K562 (cell line): Measurements from ENCODE around the gene GLDC.

Experiments used
- ATF3 ChIP-seq, 2 experiments: fragments of 450-650 bp in 1 of 2; sonication (generic) in 1 of 2; formaldehyde crosslinking in 1 of 2; IDR thresholded peaks in 1 of 2; conservative IDR thresholded peaks in 1 of 2; 2 replicates each; pipeline versions ENCODE4 v1.6.1 to v1.8.1; 2016 to 2023; ENCODE audit warnings: mild to moderate bottlenecking in 2 of 2, moderate library complexity in 2 of 2, inconsistent platforms in 1 of 2, missing genetic modification reagents in 1 of 2
- CHD2 ChIP-seq: IDR thresholded peaks from 2 replicates; pipeline ENCODE4 v1.6.1; 2011; ENCODE audit warnings: low read depth, low read length
- CTCF ChIP-seq, 3 experiments: IDR thresholded peaks in 2 of 3; conservative IDR thresholded peaks in 1 of 3; 2 replicates each; pipeline ENCODE4 v1.5.1; 2011 to 2012; ENCODE audit warnings: low read length in 3 of 3, mild to moderate bottlenecking in 3 of 3, control low read depth in 2 of 3, improper control_type of control experiment in 1 of 3, inconsistent platforms in 1 of 3, low read depth in 1 of 3, mixed read lengths in 1 of 3, moderate library complexity in 1 of 3; ENCODE audit not compliant: insufficient read depth in 2 of 3
- ESRRA ChIP-seq: fragments of 450-650 bp; IDR thresholded peaks from 2 replicates; pipeline ENCODE4 v1.6.1; 2014; ENCODE audit warnings: low read depth, mild to moderate bottlenecking, moderate library complexity, borderline replicate concordance
- GABPB1 ChIP-seq: sonication (generic); formaldehyde crosslinking; IDR thresholded peaks from 2 replicates; pipeline ENCODE4 v1.8.0; 2022; ENCODE audit warnings: mild to moderate bottlenecking, missing genetic modification reagents
- PCBP2 ChIP-seq: fragments of 200-400 bp; formaldehyde crosslinking; IDR thresholded peaks from 2 replicates; pipeline ENCODE4 v1.6.1; 2018; ENCODE audit warnings: low read length, low read depth, mild to moderate bottlenecking, moderate library complexity; ENCODE audit not compliant: poor library complexity, severe bottlenecking
- POLR2B ChIP-seq: fragments of 450-650 bp; IDR thresholded peaks from 2 replicates; pipeline ENCODE4 v1.6.1; 2018; ENCODE audit warnings: low read depth; ENCODE audit not compliant: partially characterized antibody
- PRDM10 ChIP-seq: fragments of 450-650 bp; IDR thresholded peaks from 2 replicates; pipeline ENCODE4 v1.6.1; 2018; ENCODE audit not compliant: partially characterized antibody
- SREBF2 ChIP-seq: sonication (generic); formaldehyde crosslinking; IDR thresholded peaks from 2 replicates; pipeline ENCODE4 v1.4.0; 2020; ENCODE audit warnings: mild to moderate bottlenecking, missing genetic modification reagents
- USF2 ChIP-seq: sonication (generic); formaldehyde crosslinking; IDR thresholded peaks from 2 replicates; pipeline ENCODE4 v1.5.0; 2020; ENCODE audit warnings: missing genetic modification reagents
- ZNF318 ChIP-seq, 2 experiments: fragments of 450-650 bp; IDR thresholded peaks; 2 replicates each; pipeline ENCODE4 v1.6.1; 2016; ENCODE audit warnings: mild to moderate bottlenecking in 2 of 2, borderline replicate concordance in 1 of 2, low read depth in 1 of 2, moderate library complexity in 1 of 2
- ZNF445 ChIP-seq: fragments of 250-450 bp; sonication (Bioruptor Pico); IDR thresholded peaks from 2 replicates; pipeline ENCODE4 v1.4.0; 2020; ENCODE audit warnings: low read depth, mild to moderate bottlenecking, moderate library complexity

GRCh38 chr9:6625363-6625762 lies 20.2 kb downstream of the GLDC start:
- TF ChIP-seq ZNF445 (no peak), ZNF318 (IDR thresholded peaks at IDR 0.05; ENCODE audit: borderline replicate concordance in 1 of 2, low read depth in 1 of 2) (no peak), PRDM10 (no peak), SREBF2 (CRISPR knock-in tag) (no peak), ESRRA (no peak), PCBP2 (no peak), CTCF (IDR thresholded peaks at IDR 0.05 in 2 of 3, conservative IDR thresholded peaks at IDR 0.05 in 1 of 3; ENCODE audit: insufficient read depth in 2 of 3, low read depth in 1 of 3, low read length in 3 of 3) (no peak), GABPB1 (no peak), ATF3 (IDR thresholded peaks at IDR 0.05) (no peak), ATF3 (CRISPR knock-in tag; conservative IDR thresholded peaks at IDR 0.05) (no peak), CHD2 (no peak), POLR2B (no peak), USF2 (no peak)
